ENCODE measurements around the gene PLA2G15. TPM values are rescaled to one million over a fixed set of nuclear protein-coding genes. Genes with fewer than 3 reads are reported as not detected.

Gene PLA2G15
- total RNA-seq, 1 donor from 2014 or later, result 46.7 TPM

- no peak for DNase-seq (ENCODE audit: low spot score)
- intact Hi-C loops (cut with DNase I), result loop anchor here (2.0 to 10.0 kb wide), 4 partner anchors 137 to 415 kb away; partner anchors contain the start of gene NRN1L
Measured at GRCh38 chr16:68231384-68232136, 13.6 kb upstream of the PLA2G15 start.

GRCh38 chr16:68232335-68232734 is 12.8 kb upstream of the PLA2G15 start:
- intact Hi-C loops (cut with DNase I), result loop anchor here (5.0 to 10.0 kb wide), 2 partner anchors 240 to 348 kb away; partner anchors contain the start of gene NRN1L
- no peak for DNase-seq (ENCODE audit: low spot score)

GRCh38 chr16:68233085-68233834 is 11.9 kb upstream of the PLA2G15 start:
- DNase-seq (ENCODE audit: low spot score), result no peak
- intact Hi-C loops (cut with DNase I), result loop anchor here (5.0 to 10.0 kb wide), 2 partner anchors 241 to 348 kb away; partner anchors contain the start of gene NRN1L

DNA sequence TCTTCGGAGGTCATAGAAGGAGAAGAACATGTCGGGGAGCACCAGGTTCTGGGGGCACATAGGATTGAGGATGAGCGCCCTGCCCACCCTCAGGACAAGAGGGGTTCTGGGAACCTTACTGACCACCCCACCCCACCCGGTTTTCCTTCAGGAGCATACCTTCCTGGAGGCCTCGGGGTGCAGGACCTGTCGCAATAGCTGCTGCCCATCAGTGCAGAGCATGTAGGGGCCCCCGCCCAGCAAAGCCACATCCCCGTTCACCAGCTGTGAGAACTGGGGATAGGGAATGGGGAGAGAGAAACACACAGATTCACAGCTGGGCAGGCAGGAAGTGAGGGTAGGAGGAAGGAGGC is 11.4 kb upstream of the PLA2G15 start:
- intact Hi-C loops (cut with DNase I), result loop anchor here (5.0 to 10.0 kb wide), 2 partner anchors 242 to 349 kb away; partner anchors contain the start of gene NRN1L
- no peak for DNase-seq (ENCODE audit: low spot score)

DNA sequence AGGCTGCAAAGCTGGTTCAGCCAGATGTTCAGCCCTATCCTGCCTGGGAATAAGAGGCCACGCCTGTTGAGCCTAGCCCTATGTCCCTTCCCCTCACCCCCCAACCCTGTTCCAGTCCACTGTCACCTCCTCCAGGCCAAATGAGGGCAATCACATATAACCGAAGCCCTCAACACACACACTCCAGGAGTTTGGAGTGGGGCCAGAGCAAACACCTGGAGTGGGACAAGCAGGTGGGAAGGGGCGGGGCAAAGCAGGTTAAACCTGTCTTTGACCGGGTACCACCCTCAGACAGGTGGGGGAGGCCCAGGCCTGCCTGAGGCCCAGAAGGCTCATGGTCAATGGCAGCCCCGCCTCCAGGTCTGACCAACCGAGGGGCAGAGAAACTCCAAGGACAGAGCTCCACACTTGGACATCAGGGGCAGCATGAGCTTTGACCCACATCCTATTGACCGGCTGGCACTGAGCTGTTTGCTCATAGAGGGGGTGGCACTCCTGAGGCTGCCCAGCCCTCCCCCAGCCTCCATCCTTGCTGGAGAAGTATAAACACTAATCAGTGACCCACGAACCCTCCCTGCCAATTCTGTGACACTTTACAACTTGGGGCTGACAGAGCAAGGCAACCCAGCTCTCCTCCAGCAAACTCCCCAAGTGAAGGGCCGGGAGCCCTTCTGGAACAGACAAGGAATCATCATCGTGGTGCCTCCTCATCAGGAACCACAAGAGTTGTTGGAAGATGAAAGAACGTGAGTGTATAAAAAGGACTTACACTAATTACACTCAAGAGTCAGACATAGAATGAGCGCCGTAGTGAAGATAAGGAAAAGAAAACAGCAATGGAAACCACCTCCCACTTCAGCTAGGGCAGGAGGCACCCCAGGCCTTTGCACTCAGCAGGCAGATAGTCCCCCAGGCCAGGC is 10.7 kb upstream of the PLA2G15 start:
- intact Hi-C loops (cut with DNase I), result loop anchor here (5.0 to 10.0 kb wide), 2 partner anchors 242 to 350 kb away; partner anchors contain the start of gene NRN1L
- no peak for DNase-seq (ENCODE audit: low spot score)

DNA sequence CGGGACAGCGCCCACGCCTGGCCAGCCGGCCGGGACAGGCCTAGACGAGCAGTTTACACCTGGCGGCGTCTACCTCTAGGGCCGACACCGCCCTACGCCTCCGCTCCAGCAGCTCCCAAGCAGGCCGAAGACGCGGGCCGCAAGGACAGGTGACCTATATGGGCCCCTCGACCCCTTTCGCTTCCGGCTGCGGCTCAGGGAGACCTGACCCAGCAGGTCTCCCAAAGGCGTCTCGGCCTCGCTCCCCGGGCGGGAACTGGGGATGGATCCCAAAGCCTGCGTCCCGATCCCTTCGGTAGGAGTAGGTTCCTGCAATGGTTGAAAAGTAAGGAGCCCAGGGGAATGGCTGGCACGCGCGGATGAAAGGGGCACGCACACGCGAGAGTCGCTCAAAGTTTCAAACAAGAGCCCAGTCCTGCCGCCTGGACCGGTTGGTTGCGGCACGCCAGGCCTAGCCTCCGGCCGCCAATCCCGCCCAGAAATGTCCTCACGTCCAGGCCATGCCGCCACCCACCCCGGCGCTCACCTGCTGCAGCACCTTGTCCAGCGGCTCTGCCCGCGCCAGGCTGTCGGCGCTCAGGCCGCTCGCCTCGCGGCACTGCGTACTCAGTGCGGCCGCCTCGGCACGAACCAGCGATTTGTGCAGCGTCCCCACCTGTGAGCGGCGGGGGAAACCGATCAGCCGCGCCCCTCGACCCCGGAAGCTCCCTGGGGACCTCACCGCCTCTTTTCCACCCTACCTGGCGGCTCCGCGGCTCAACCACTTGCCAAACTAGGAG is 9.9 kb upstream of the PLA2G15 start:
- no peak for DNase-seq (ENCODE audit: low spot score)
- intact Hi-C loops (cut with DNase I), result loop anchor here (10.0 kb wide), 1 partner anchor 350 kb away; the partner anchor contains the start of gene NRN1L

DNA sequence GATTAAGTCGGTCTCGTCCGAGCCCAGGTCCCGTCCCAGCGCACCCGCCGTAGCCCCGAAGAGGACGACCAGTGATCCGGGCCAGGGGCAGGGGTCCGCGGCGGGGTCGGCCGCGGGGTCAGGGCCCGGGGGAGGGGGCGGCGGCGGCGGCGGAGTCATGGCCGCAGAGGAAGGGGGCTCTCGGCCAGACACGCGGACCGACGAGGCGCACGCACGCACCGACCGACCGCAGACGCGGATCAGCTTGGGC is 9.4 kb upstream of the PLA2G15 start, which contains the start of gene ESRP2:
TSS of gene ESRP2 (minus strand) at position 241 of the 250 bp plus-strand sequence. CDS start at position 159, 82 bp downstream.
- DNase-seq (ENCODE audit: low spot score), result no peak
- intact Hi-C loops (cut with DNase I), result loop anchor here (10.0 kb wide), 1 partner anchor 351 kb away; the partner anchor contains the start of gene NRN1L

- intact Hi-C loops (cut with DNase I), result loop anchor here (10.0 kb wide), 1 partner anchor 351 kb away; the partner anchor contains the start of gene NRN1L
- DNase-seq (ENCODE audit: low spot score), result no peak
Measured at GRCh38 chr16:68236137-68236825, 8.9 kb upstream of the PLA2G15 start.

GRCh38 chr16:68236826-68237242 is 8.3 kb upstream of the PLA2G15 start:
- intact Hi-C loops (cut with DNase I), result loop anchor here (10.0 kb wide), 1 partner anchor 352 kb away; the partner anchor contains the start of gene NRN1L
- DNase-seq (ENCODE audit: low spot score), result no peak

- intact Hi-C loops (cut with DNase I), result loop anchor here (2.0 to 10.0 kb wide), 2 partner anchors 23 to 353 kb away; partner anchors contain the start of gene NRN1L
- peak; percentile 98 for DNase-seq (ENCODE audit: low spot score)
Measured at GRCh38 chr16:68237243-68238028, 7.7 kb upstream of the PLA2G15 start.

- no peak for DNase-seq (ENCODE audit: low spot score)
- intact Hi-C loops (cut with DNase I), result loop anchor here (2.0 to 10.0 kb wide), 2 partner anchors 23 to 353 kb away; partner anchors contain the start of gene NRN1L
Measured at GRCh38 chr16:68238029-68238345, 7.2 kb upstream of the PLA2G15 start.

DNA sequence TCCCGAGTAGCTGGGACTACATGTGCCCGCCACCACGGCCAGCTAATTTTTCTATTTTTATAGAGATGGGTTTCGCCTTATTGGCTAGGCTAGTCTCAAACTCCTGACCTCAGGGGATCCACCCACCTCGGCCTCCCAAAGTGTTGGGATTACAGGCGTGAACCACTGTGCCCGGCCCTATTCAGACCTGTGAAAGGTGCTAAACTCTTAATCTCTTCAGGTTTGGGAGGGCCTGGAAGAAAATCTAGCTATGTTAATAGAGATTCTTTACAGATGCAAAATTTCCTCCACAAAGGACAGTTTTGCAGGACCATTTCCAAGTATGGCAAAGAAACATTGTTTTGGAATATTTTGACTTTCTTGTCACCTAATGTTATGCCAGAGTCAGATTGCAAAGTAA is 3.1 kb upstream of the PLA2G15 start:
- no peak for DNase-seq (ENCODE audit: low spot score)
- intact Hi-C loops (cut with DNase I), result no loop called here

DNA sequence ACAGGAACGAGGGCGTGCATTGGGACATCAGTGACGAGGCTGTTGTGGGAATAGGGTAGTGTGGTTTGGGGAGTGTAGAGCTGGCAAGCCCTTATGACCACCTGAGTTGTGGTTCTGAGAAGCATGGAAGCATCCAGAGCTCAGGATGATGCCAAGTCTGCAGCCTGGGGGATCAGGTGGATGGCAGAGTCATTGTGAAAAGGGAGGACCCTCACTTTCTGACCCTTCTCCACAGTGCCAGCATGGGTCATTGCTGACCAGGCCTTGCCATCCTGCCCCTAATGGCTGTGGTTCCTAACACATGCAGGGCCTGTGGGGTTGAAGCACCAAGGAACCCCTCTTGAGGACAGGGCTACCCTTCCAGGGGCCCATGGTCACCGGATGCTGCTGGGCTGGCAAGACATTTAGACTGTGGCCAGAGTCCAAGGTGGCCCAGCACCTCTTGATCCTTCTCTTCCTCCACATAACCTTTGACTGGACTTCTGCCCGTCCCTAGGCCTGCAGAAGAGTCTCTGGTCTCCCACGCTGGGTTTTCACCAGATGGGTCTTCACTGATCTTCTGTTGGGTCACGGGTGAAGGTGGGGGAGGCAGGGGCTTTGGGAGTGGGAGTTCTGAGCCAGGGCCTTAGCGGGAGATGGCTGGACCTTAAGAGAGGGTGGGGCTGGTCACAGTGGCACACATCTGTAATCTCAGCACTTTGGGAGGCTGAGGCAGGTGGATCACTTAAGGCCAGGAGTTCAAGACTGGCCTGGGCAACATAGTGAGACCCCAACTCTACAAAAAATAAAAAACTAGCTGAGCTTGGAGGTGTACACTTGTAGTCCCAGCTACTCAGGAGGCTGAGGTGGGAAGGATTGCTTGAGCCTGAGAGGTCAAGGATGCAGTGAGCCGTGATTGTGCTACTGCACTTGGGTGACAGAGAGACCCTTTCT is 2.0 kb upstream of the PLA2G15 start:
- intact Hi-C loops (cut with DNase I), result no loop called here
- DNase-seq (ENCODE audit: low spot score), result no peak

DNA sequence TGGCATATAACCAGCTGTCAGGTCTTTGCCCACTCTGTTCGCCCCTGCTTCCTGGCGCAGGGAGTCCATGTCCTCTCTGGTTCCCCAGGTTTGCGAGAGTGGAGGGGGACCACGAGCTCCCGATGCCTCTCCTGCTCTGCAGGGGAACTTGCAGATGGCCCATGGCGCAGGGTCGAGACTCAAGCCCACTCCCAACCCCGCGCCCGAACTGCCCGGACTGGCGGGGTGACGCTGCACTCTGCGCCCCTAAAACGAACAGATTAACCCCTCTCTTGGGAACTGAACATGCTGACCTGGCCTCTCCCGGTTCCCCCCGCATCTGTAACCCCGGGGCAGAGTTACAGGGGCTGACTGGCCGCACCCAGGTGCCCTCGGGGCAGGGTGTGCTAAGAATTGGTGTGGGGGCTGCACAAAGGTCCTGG is 681 bp upstream of the PLA2G15 start:
- intact Hi-C loops (cut with DNase I), result no loop called here
- no peak for DNase-seq (ENCODE audit: low spot score)

DNA sequence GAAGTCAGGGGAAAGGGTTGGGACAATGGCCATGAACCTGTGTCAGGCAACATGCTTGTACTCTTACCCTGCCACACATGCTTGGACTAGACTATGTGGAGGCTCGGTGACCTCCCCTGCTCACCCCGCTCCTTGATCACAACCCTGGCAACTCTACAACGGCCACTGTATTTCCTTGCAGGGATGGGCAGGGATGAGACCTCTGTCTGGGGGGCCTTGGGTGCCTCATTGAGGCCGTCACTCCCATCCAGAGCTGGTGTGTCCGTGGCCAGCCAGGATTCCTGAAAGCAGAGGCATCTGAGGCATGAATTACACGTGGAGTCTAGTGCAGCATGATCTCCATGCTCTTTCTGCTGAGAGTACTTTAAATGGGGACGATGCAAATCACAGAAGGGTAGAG is 948 bp downstream of the PLA2G15 start:
- no peak for DNase-seq (ENCODE audit: low spot score)
- intact Hi-C loops (cut with DNase I), result loop anchor here (2.0 to 5.0 kb wide), 2 partner anchors 19 to 66 kb away; partner anchors contain the start of genes PRMT7, SLC7A6 and SLC7A6OS

GRCh38 chr16:68246666-68247065 is 1.5 kb downstream of the PLA2G15 start:
- intact Hi-C loops (cut with DNase I), result loop anchor here (2.0 to 5.0 kb wide), 2 partner anchors 18 to 66 kb away; partner anchors contain the start of genes PRMT7, SLC7A6 and SLC7A6OS
- DNase-seq (ENCODE audit: low spot score), result no peak

Data from cardiac septum (tissue), 1 donor.